Measurements from ENCODE around the gene WDFY2. TPM values are rescaled to one million over a fixed set of nuclear protein-coding genes. Genes with fewer than 3 reads are reported as not detected.

WDFY2 gene
- total and polyA plus RNA-seq, 2 of the 8 experiments (the other 6 are each of a cell fraction or from before 2014, with no cell fraction given) = 13.9 to 29.0 TPM

DNA sequence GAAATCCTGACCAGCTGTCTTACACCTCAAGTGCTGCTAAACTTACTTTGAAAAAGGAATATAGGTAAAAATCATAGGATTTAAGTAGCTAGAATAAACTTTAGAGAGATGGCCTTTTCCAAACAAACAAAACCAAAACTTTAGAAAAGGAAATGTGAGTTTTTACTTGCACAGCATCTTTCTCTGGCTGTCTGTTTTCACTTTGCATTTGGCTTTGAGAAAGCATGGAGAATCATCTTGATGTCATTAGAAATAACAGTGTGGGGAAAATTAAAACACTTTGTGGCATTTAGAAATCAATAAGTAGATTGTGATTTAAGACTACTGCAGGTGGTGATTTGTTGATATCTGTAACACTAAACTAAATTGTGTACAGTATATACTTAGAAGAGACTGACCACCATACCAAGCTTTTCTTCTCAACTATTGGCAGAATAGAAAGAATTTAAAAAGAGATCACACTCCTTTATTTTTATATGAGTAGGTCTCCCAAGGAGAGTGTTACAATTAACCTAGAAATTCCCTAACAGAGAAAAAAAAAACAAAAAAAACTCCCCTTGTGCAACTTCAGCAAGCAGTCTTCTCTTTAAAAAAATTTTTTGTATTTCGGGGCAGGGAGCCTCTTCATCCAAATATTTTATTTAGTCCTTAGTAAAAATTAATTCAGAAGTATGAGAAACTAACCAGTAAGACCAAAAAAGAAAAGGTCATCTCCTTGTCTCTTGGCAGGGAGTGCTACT lies 6.1 kb downstream of the WDFY2 start:
- CTCF ChIA-PET (ENCODE audit: partially characterized antibody) = interaction anchor here (1.1 to 1.2 kb wide), 2 partner anchors 9 to 23 kb away, joined by 3 read pairs; no protein-coding TSS in a partner anchor
- no peak overlapping the region for H3K4me3 ChIP-seq (ENCODE audit: extremely low read depth in 1 of 4, insufficient read depth in 2 of 4, low read depth in 3 of 4, low read length in 4 of 4)
- no peak overlapping the region for H3K23ac ChIP-seq (ENCODE audit: insufficient read length)
- peaks cover 4 to 5% of the 10 kb centered on the region in 2 experiments for H4K20me1 ChIP-seq (replicated peaks in 1 of 2; ENCODE audit: control insufficient read depth in 1 of 2, insufficient read depth in 2 of 2, low read length in 2 of 2)
- peak overlapping the region; percentile 10 for H4K5ac ChIP-seq (ENCODE audit: insufficient read length, low read depth, low read length)
- no peak overlapping the region for H3K4ac ChIP-seq (replicated peaks; ENCODE audit: insufficient read length, low read depth, low read length)
- no peaks in the 10 kb centered on the region for H3K9me3 ChIP-seq (ENCODE audit: insufficient read depth in 2 of 2, low read depth in 1 of 2, low read length in 1 of 2)
- DNase-seq (ENCODE audit: low read depth in 1 of 2, low spot score in 2 of 2) (no peak), FAIRE-seq (peak; percentile 19)
- no peak overlapping the region for H3K56ac ChIP-seq (replicated peaks; ENCODE audit: insufficient read length, low read depth, low read length)
- H3K79me1 ChIP-seq (ENCODE audit: low read depth, low read length) = peaks cover 5% of the 10 kb centered on the region; the same call in 1 of the 2 replicates
- WGBS, 2 experiments (ENCODE audit: extremely low coverage in 1 of 2, insufficient coverage in 1 of 2, insufficient read length in 1 of 2, insufficient replicate concordance in 2 of 2, low coverage in 1 of 2, low lambda C conversion rate in 2 of 2, missing lambda C conversion rate in 1 of 2) = 75% methylated on average over 1 of the region's 1 CpG; no CpG with 5 or more reads in 1 of the 2 experiments
- H2AK5ac ChIP-seq (ENCODE audit: low read depth, low read length) = no peak overlapping the region
- no peaks in the 10 kb centered on the region for H3K36me3 ChIP-seq (ENCODE audit: control insufficient read depth in 2 of 4, insufficient read depth in 4 of 4, low read length in 3 of 4)
- no peak overlapping the region for H2BK15ac ChIP-seq (ENCODE audit: low read length)
- no peak overlapping the region for H2AFZ ChIP-seq (ENCODE audit: low read length)
- peaks cover 16 to 99% of the 10 kb centered on the region in 2 experiments; a peak in 3 of 4 replicates for H3K79me2 ChIP-seq (ENCODE audit: control insufficient read depth in 1 of 2, insufficient read depth in 2 of 2, low read length in 2 of 2)
- H3K27me3 ChIP-seq (replicated peaks in 1 of 4; ENCODE audit: control insufficient read depth in 3 of 4, extremely low read depth in 1 of 4, insufficient read depth in 3 of 4, low read length in 3 of 4) = no peaks in the 10 kb centered on the region
- no peak for TF ChIP-seq KDM4A (IDR thresholded peaks at IDR 0.05; ENCODE audit: low read depth, low read length, severe bottlenecking)
- no peak for TF ChIP-seq TAF7 (optimal IDR thresholded peaks at IDR 0.05; ENCODE audit: borderline replicate concordance, low read depth, low read length)
- no peak for TF ChIP-seq CTBP2 (IDR thresholded peaks at IDR 0.05; ENCODE audit: borderline replicate concordance, insufficient read depth, insufficient read length, low read length)
- TF ChIP-seq RBBP5 (IDR thresholded peaks at IDR 0.05; ENCODE audit: borderline replicate concordance, low read depth, low read length) = no peak
- TF ChIP-seq JUND (IDR thresholded peaks at IDR 0.05; ENCODE audit: low read length) = no peak
- H3K18ac ChIP-seq (ENCODE audit: extremely low read depth, low read length) = no peak overlapping the region
- H3K4me2 ChIP-seq (ENCODE audit: insufficient read depth in 1 of 2, low read depth in 2 of 2, low read length in 2 of 2) = 0 out of 4 replicates have a peak overlapping the region, but pooled peaks of 1 of the 2 experiments have one; percentile 6
- H3K9ac ChIP-seq (replicated peaks in 1 of 4; ENCODE audit: extremely low read depth in 1 of 4, low read depth in 3 of 4, low read length in 3 of 4) = no peak overlapping the region
- H3K4me1 ChIP-seq (replicated peaks in 1 of 4; ENCODE audit: control insufficient read depth in 3 of 4, insufficient read depth in 4 of 4, low read length in 3 of 4) = peaks cover 3 to 36% (median 19%) of the 10 kb centered on the region in 4 experiments
- POLR2A ChIA-PET (ENCODE audit: partially characterized antibody) = interaction anchor here (0.6 to 2.2 kb wide), 3 partner anchors 9 to 755 kb away, joined by 3 to 8 read pairs (median 3); partner anchors contain the start of gene INTS6
- H3K14ac ChIP-seq (ENCODE audit: insufficient read length) = no peak overlapping the region
- no peak overlapping the region for H2BK5ac ChIP-seq (ENCODE audit: low read depth, low read length)
- H3K27ac ChIP-seq (ENCODE audit: low read depth, low read length) = no peak overlapping the region
- no peak overlapping the region for H4K91ac ChIP-seq (replicated peaks; ENCODE audit: insufficient read length, low read length)
- no peak overlapping the region for H4K8ac ChIP-seq (ENCODE audit: extremely low read depth, insufficient read depth, low read length)
- no peak overlapping the region for H2BK120ac ChIP-seq (replicated peaks; ENCODE audit: low read depth, low read length)
- H3K23me2 ChIP-seq (ENCODE audit: low read depth, low read length) = peaks cover under 1% of the 10 kb centered on the region; the same call in 1 of the 2 replicates
- H2BK12ac ChIP-seq (ENCODE audit: low read depth, low read length) = no peak overlapping the region
- no peak overlapping the region for H2BK20ac ChIP-seq (ENCODE audit: low read length)

All from H1 (cell line).